ENCODE data around the gene AKAP17A.

AKAP17A gene

DNA sequence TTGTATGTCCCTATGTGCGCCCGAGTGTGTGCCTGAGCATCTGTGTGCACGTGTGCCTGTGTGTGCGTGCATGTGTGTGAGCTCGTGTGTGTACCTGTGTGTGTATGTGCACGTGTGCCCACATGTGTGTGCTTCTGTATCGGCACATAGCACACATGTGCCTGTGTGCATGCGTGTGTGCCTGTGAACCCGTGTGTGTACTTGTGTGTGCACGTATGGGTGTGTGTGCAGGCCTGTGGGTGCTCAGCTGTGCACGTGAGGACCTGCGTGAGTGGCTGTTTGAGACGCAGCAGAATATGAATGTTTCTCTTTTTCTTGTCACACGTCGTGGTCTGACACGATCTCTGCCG lies 4.3 kb downstream of the AKAP17A start:
- no peaks in the 10 kb centered on the region for H3K27me3 Mint-ChIP-seq
- H3K27ac Mint-ChIP-seq = no peak overlapping the region
- no peaks in the 10 kb centered on the region for H3K9me3 Mint-ChIP-seq
- peaks cover 63% of the 10 kb centered on the region for H3K36me3 Mint-ChIP-seq (ENCODE audit: low read depth)
- peaks cover 21% of the 10 kb centered on the region for H3K4me1 Mint-ChIP-seq (ENCODE audit: low read depth)
- H3K4me3 Mint-ChIP-seq = no peak overlapping the region

DNA sequence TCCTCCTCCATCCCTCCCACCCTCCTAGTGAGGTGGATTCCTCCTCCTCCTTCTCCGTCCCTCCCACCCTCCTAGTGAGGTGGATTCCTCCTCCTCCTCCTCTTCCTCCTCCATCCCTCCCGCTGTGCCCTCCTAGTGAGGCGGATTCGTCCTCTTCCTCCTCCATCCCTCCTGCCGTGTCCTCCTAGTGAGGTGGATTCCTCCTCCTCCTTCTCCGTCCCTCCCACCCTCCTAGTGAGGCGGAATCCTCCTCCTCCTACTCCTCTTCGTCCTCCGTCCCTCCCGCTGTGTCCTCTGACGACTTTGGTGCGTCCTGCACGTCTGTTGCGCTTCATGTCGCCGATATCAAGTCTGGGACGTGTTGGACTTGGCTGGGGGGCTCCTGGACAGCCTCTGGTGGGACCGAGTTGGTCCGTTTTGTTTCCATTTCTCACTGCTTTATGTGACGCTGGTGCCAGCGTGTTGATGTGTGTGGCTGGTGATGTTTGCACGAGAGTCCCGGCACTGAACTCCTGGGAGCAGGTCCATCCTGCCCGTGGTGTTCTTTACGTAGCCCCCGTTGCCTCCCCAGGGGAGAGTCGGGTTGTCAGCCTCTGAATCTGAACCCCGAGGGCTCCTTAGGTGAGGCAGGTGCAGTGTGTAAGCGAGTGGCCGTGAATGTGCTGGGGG lies 5.4 kb downstream of the AKAP17A start:
- Mint-ChIP-seq H3K4me3 (no peak overlapping the region), H3K4me1 (ENCODE audit: low read depth) (peaks cover 21% of the 10 kb centered on the region), H3K36me3 (ENCODE audit: low read depth) (peaks cover 67% of the 10 kb centered on the region), H3K27me3 (no peaks in the 10 kb centered on the region), H3K9me3 (no peaks in the 10 kb centered on the region), H3K27ac (no peak overlapping the region)

DNA sequence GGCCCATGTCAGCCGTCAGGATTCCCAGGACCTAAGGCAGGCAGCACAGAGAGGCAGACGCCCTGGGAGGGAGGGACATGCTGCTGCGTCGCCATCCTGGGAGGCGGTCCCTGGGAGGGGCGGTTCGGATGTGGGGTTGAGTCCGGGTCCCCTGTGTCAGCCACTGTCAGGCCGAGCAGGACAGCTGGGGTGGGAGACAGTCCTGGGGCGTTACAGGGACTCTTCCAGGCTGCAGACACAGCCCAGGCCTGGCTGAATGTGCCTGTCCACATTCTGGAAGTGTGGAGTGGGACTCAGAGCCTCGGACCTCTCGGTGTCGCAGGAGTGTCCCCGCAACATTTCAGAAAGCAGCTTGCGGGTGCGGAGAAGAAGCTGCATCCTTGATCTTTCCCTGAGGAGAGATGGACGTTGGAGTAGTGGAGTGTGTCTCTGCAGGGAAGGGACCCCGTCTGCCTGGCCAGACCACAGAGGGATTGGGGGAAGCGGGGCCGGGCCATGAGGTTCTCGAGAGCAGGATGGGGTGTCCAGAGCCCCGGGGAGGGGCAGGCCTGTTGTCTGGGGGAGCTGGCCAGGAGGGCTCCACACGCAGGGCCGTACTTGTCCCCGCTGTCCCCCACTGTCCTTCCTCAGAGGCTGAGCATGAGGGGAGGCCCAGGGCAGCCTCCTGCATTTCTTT lies 6.1 kb downstream of the AKAP17A start:
- Mint-ChIP-seq H3K9me3 (no peaks in the 10 kb centered on the region), H3K36me3 (ENCODE audit: low read depth) (peaks cover 73% of the 10 kb centered on the region), H3K27me3 (no peaks in the 10 kb centered on the region), H3K27ac (no peak overlapping the region), H3K4me3 (no peak overlapping the region), H3K4me1 (ENCODE audit: low read depth) (peaks cover 21% of the 10 kb centered on the region)

DNA sequence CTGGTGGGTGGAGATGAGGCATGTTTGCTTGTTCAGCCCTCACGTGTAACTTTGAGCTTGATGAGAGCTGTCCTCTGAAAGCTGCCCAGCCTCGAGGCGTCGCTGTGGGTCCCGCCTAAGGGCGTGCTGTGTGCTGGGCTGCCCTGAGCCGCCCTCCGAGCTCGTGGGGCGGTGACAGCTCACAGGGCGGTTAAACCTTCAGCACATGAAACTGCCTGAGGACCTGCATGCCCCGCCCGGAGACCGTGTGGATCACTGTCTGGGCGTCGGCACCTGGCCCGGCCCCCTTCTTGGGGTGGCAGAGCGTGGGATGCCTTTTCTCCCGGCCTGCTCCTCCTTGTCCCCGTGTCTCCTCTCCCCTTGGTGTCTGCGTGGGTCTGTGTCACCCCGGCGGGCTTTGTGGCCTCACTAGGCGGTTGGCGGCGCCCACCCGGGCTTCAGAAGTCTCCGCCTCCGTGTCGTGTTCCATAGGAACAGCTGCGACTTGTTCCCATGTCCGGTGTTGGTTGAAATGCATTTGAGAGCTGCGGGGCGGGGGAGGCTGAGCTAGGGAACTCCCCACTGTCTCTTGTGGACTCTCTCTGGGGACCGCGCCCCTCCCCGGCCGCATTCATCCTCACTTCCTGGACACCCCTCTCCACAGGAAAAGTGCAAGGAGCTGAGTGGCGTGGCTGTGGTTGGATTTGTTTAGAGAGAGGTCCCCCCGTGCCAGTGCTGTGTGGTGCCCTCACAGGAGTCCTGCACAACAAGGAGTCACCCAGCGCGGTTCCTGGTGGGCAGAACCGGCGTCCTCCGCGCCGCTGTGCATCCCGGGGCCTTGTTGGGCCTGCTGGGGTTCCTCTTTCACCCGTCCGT lies 6.8 kb downstream of the AKAP17A start:
- Mint-ChIP-seq H3K27ac (no peak overlapping the region), H3K4me3 (no peak overlapping the region), H3K9me3 (no peaks in the 10 kb centered on the region), H3K27me3 (no peaks in the 10 kb centered on the region), H3K36me3 (ENCODE audit: low read depth) (peaks cover 73% of the 10 kb centered on the region), H3K4me1 (ENCODE audit: low read depth) (peaks cover 14% of the 10 kb centered on the region)

DNA sequence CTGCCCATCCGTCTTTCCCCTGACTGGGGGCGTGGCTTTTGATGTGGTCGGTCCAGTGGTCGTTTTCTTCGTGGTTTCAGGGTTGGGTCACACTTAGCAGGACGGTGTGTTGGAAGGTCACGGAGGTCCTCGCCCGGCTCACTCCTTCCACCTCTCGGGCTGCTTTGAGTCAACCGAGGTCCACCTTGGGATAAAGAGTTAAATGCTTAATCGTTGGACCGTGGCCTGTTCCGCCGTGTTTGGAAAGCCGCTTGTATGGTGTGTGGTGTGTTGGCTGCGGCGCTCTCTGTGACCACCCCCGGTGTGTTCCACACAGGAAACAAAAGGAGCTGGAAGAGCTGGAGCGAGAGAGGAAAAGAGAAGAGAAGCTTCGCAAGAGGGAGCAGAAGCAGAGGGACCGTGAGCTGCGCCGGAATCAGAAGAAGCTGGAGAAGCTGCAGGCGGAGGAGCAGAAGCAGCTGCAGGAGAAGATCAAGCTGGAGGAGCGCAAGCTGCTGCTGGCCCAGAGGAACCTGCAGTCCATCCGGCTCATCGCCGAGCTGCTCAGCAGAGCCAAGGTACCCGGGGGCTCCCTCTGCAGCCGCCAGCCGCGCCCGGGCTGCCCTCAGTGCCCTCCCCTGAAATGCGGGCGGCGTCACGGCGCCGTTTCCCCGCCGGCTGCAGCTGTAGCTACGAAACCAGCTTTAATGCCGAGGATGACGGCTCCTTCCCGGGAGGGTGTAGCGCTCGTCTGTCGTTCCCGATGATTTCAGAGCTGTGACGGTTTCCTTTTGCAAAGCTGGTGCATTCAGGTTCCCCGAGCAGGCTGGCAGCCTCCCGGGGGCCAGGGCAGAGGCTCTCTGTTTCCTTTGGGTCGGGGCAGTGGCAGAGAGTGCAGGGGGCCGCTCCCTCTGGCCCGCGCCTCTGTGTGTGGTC lies 7.7 kb downstream of the AKAP17A start:
- Mint-ChIP-seq H3K27ac (no peak overlapping the region), H3K4me3 (no peak overlapping the region), H3K36me3 (ENCODE audit: low read depth) (peaks cover 73% of the 10 kb centered on the region), H3K4me1 (ENCODE audit: low read depth) (peaks cover 6% of the 10 kb centered on the region), H3K27me3 (no peaks in the 10 kb centered on the region), H3K9me3 (no peaks in the 10 kb centered on the region)

DNA sequence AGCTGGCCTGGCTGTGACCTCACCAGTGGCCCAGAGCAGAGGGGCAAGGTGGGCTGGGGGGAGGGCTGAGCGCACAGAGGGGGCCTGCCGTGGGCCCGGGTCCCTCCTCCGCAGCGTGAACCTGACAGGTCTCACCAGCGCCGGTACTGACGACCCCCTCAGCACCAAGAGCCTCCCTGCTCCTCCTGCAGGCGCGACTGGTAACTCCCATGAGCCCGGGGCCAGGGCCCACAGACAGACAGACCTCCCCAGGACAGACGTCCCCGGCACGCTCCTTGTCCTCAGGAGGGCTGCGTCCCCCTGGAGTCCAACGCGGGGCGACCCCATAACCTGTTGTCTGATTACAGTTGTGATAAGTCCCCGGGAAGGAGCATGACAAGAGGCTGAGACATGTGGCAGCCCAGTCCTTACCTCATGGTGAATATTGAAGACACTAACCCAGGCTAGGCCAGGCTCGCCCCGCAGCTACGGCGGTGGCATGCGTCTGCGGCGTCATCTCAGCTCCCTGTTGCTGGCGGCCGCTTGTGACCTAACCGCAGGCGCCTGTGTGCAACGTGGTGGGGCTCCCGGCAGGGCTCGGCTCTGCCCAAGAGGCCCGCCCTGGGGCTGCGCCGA lies 8.5 kb downstream of the AKAP17A start:
- no peaks in the 10 kb centered on the region for H3K9me3 Mint-ChIP-seq

DNA sequence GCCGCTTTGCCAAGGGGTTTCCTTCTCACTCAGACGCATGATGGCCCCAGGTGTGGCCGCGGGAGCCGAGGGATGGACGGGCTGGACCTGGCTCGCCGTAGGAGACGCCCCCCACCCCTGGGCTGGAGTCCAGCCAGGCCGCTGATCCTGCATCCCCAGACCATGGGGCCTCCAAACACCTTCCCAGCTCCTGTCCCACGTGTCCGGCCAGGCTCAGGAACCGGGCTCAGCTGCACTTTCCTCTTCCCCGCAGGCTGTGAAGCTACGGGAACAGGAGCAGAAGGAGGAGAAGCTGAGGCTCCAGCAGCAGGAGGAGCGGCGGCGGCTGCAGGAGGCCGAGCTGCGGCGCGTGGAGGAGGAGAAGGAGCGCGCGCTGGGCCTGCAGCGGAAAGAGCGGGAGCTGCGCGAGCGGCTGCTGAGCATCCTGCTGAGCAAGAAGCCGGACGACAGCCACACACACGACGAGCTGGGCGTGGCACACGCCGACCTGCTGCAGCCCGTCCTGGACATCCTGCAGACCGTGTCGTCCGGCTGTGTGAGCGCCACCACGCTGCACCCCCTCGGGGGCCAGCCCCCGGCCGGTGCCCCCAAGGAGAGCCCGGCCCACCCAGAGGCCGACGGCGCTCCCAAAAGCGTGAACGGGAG lies 9.1 kb downstream of the AKAP17A start:
- Mint-ChIP-seq H3K9me3 (no peaks in the 10 kb centered on the region), H3K4me3 (no peak overlapping the region), H3K36me3 (ENCODE audit: low read depth) (peaks cover 68% of the 10 kb centered on the region)

More for the DNA sequence above, 8.5 kb downstream of the AKAP17A start:
- Mint-ChIP-seq H3K27ac (no peak overlapping the region), H3K36me3 (ENCODE audit: low read depth) (peaks cover 73% of the 10 kb centered on the region), H3K4me1 (ENCODE audit: low read depth) (peaks cover 2% of the 10 kb centered on the region), H3K4me3 (no peak overlapping the region), H3K27me3 (no peaks in the 10 kb centered on the region)

DNA sequence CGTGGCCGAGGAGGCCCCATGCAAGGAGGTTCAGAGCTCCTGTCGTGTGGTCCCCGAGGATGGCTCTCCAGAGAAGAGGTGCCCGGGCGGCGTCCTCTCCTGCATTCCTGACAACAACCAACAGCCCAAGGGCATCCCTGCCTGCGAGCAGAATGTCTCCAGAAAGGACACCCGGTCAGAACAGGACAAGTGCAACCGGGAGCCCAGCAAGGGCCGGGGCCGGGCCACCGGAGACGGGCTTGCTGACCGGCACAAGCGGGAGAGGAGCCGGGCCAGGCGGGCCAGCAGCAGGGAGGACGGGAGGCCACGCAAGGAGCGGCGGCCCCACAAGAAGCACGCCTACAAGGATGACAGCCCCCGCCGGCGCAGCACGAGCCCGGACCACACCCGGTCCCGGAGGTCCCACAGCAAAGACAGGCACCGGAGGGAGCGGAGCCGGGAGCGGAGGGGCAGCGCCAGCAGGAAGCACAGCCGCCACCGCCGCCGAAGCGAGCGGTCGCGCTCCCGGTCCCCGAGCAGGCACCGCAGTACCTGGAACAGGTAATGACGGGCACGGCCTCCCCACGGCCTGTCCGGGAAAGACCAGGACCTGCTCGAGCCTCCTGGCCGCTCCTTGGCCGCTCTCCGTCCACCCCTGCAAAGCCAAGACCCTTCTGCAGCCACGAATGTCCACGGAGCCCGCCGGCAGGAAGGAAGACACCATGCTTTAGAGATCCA lies 9.8 kb downstream of the AKAP17A start:
- Mint-ChIP-seq H3K4me1 (ENCODE audit: low read depth) (no peaks in the 10 kb centered on the region), H3K4me3 (no peak overlapping the region), H3K27ac (no peak overlapping the region), H3K27me3 (no peaks in the 10 kb centered on the region), H3K36me3 (ENCODE audit: low read depth) (peaks cover 61% of the 10 kb centered on the region), H3K9me3 (no peaks in the 10 kb centered on the region)

More for the DNA sequence above, 9.1 kb downstream of the AKAP17A start:
- Mint-ChIP-seq H3K4me1 (ENCODE audit: low read depth) (no peaks in the 10 kb centered on the region), H3K27me3 (no peaks in the 10 kb centered on the region), H3K27ac (no peak overlapping the region)

DNA sequence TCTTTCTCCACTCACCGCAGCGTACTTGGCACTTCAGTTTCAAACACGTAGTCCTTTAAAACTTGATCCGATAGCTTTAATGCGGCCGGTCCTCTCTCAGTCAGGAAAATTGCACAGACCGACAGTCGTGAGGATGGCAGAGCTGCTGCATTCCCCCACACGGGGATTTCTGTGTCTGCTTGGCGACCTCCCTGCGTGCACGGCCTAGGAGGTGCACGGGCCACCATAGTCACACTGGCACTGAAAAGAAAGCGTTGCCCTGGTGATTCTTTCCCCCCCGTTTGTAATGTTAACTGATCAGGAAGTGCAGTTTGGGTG lies 10.3 kb downstream of the AKAP17A start:
- Mint-ChIP-seq H3K27me3 (no peaks in the 10 kb centered on the region), H3K27ac (no peak overlapping the region), H3K4me3 (no peak overlapping the region), H3K4me1 (ENCODE audit: low read depth) (no peaks in the 10 kb centered on the region), H3K9me3 (no peaks in the 10 kb centered on the region), H3K36me3 (ENCODE audit: low read depth) (peaks cover 59% of the 10 kb centered on the region)

DNA sequence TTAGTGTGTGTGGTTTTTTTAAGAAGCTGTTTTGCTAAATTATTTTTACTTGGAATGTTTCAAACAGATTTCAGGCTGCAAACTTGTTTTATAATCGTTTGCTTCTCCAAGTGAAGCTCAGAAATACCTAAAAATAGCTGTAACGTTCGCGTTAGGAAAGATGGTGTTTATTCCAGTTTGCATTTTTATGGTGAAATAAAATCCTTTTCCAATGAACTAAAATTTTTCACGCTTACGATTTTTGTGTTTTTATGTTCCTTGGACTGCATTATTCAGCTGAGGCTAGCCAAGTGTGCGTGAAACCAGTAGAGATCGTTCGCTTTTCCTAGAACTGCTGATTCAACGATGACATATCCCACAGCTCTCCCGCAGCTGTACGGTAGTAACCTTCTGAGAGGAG lies 10.9 kb downstream of the AKAP17A start:
- no peaks in the 10 kb centered on the region for H3K9me3 Mint-ChIP-seq
- no peaks in the 10 kb centered on the region for H3K27me3 Mint-ChIP-seq
- H3K4me1 Mint-ChIP-seq (ENCODE audit: low read depth) = no peaks in the 10 kb centered on the region
- peaks cover 55% of the 10 kb centered on the region for H3K36me3 Mint-ChIP-seq (ENCODE audit: low read depth)
- H3K4me3 Mint-ChIP-seq = no peak overlapping the region
- H3K27ac Mint-ChIP-seq = no peak overlapping the region

DNA sequence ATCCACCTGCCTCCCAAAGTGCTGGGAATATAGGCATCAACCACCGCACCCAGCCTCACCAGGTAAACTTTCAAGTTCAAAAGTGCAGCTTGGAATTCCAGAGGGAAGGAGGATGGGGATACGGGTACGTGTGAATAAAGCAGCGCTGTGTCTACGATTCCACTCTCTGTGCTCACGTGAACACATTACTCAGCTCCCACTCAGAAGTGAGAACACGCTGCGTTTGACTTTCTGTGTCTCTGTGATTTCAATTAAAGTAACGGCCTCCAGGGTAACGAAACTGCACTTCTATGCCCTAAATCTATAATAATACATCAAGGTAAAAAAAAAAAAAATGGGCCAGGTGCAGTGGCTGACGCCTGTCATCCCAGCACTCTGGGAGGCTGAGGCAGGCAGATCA lies 15.1 kb downstream of the AKAP17A start:
- no peaks in the 10 kb centered on the region for H3K27me3 Mint-ChIP-seq
- peaks cover 32% of the 10 kb centered on the region for H3K36me3 Mint-ChIP-seq (ENCODE audit: low read depth)
- H3K4me3 Mint-ChIP-seq = no peak overlapping the region
- H3K9me3 Mint-ChIP-seq = no peaks in the 10 kb centered on the region
- no peaks in the 10 kb centered on the region for H3K4me1 Mint-ChIP-seq (ENCODE audit: low read depth)
- H3K27ac Mint-ChIP-seq = no peak overlapping the region

DNA sequence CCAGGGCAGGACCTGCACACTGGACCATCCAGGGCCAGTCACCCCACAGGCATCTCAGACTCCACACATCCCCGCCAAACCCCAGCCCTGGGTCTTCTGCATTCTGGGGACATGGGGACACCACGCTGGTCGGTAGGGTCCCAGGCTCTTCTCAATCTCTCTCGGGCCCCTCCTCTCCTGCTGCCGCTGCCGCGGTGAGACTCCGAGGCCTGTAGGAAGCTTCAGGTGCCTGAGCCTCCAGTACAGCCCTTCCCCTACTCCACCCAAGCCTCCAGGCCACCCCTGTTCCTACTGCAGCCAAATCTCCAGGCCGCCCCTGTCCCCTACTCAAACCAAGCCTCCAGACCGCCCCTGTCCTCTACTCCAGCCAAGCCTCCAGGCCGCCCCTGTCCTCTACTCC lies 17.9 kb downstream of the AKAP17A start:
- H3K4me1 Mint-ChIP-seq (ENCODE audit: low read depth) = no peaks in the 10 kb centered on the region
- H3K36me3 Mint-ChIP-seq (ENCODE audit: low read depth) = peaks cover 5% of the 10 kb centered on the region
- no peaks in the 10 kb centered on the region for H3K9me3 Mint-ChIP-seq
- H3K27ac Mint-ChIP-seq = no peak overlapping the region
- H3K27me3 Mint-ChIP-seq = no peaks in the 10 kb centered on the region
- no peak overlapping the region for H3K4me3 Mint-ChIP-seq

DNA sequence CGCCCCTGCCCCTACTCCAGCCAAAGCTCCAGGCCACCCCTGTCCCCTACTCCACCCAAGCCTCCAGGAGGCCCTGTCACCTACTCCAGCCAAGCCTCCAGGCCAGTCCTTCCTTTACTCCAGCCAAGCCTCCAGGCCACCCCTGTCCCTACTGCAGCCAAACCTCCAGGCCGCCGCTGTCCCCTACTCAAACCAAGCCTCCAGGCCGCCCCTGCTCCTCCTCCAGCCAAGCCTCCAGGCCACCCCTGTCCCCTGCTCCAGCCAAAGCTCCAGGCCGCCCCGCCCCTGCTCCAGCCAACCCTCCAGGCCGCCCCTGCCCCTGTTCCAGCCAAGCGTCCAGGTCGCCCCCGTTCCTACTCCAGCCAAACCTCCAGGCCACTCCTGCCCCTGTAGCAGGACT lies 18.4 kb downstream of the AKAP17A start:
- H3K36me3 Mint-ChIP-seq (ENCODE audit: low read depth) = peaks cover 2% of the 10 kb centered on the region
- H3K4me1 Mint-ChIP-seq (ENCODE audit: low read depth) = no peaks in the 10 kb centered on the region
- no peak overlapping the region for H3K27ac Mint-ChIP-seq
- H3K4me3 Mint-ChIP-seq = no peak overlapping the region
- no peaks in the 10 kb centered on the region for H3K9me3 Mint-ChIP-seq
- no peaks in the 10 kb centered on the region for H3K27me3 Mint-ChIP-seq

All from stimulated activated naive CD8-positive, alpha-beta T cell treated with anti-CD3 and anti-CD28 coated beads, Interleukin-15, Interleukin-2, amounts not matched to agents 100 ng/mL and 50 ng/mL, for 24 hours (primary cell).